IPS-11a (cell line): ENCODE data around the gene RANBP9.

Experiments
- H3K4me3 ChIP-seq: one replicate; pipeline ENCODE4 v1.5.1; 2013; ENCODE audit warnings: low read depth, low read length, control low read depth

RANBP9 gene

GRCh38 chr6:13572240-13572639, 139.4 kb downstream of the RANBP9 start:
- no peak overlapping the region for H3K4me3 ChIP-seq
